Activated CD4-positive, alpha-beta T cell treated with anti-CD3 and anti-CD28 coated beads for 4 hours (primary cell): ENCODE measurements around the gene CD151.

ENCODE experiments used
- DNase-seq, 2 donors: peaks; one replicate each; pipeline ENCODE4 v3.0.0-alpha.2; 2020

Gene CD151

GRCh38 chr11:815675-816432 lies 16.9 kb upstream of the CD151 start:
- no peak for DNase-seq

- DNase-seq, result no peak
Observed at GRCh38 chr11:816433-816779, 16.3 kb upstream of the CD151 start.

GRCh38 chr11:818396-819128 lies 14.2 kb upstream of the CD151 start, which contains the start of gene PNPLA2:
TSS of gene PNPLA2 (plus strand) at chr11:818914. CDS start at chr11:819719, 805 bp downstream.
- DNase-seq, result no peak

- DNase-seq, result peak; percentile 91 to 93
Observed at GRCh38 chr11:819129-819931, 13.4 kb upstream of the CD151 start.

GRCh38 chr11:819943-820649 lies 12.7 kb upstream of the CD151 start:
- peak; percentile 91 to 94 for DNase-seq

- no peak for DNase-seq
Observed at GRCh38 chr11:820655-821511, 11.9 kb upstream of the CD151 start.

GRCh38 chr11:821512-822371 lies 11.0 kb upstream of the CD151 start:
- no peak for DNase-seq

- DNase-seq, result no peak
Observed at GRCh38 chr11:823441-824291, 9.1 kb upstream of the CD151 start.

- no peak for DNase-seq
Observed at GRCh38 chr11:824292-824880, 8.4 kb upstream of the CD151 start.

GRCh38 chr11:824942-825341 lies 7.8 kb upstream of the CD151 start:
- DNase-seq, result no peak

- no peak for DNase-seq
Observed at GRCh38 chr11:825366-826226, 7.2 kb upstream of the CD151 start.

GRCh38 chr11:826227-826621 lies 6.5 kb upstream of the CD151 start:
- no peak for DNase-seq

GRCh38 chr11:826836-827145 lies 6.0 kb upstream of the CD151 start:
- DNase-seq, result no peak

- no peak for DNase-seq
Observed at GRCh38 chr11:827146-827896, 5.4 kb upstream of the CD151 start.

GRCh38 chr11:827897-828192 lies 4.9 kb upstream of the CD151 start, which contains the start of gene CRACR2B:
TSS of gene CRACR2B (plus strand) at chr11:827919. CDS start at chr11:828608, 689 bp downstream.
- DNase-seq, result no peak

GRCh38 chr11:828506-829175 lies 4.1 kb upstream of the CD151 start:
- DNase-seq, result no peak

GRCh38 chr11:829176-829846 lies 3.4 kb upstream of the CD151 start:
- no peak for DNase-seq
